HPDE6-E6E7 (cell line): Measurements from ENCODE around the gene FAM107B.
A peak's percentile ranks its signal among the peaks of the same experiment; 100 is the strongest.

ENCODE experiments used
- DNase-seq: peaks from one replicate; pipeline ENCODE4 v3.0.0; 2011; ENCODE audit warnings: missing footprints; ENCODE audit errors: extremely low spot score

Gene FAM107B

DNA sequence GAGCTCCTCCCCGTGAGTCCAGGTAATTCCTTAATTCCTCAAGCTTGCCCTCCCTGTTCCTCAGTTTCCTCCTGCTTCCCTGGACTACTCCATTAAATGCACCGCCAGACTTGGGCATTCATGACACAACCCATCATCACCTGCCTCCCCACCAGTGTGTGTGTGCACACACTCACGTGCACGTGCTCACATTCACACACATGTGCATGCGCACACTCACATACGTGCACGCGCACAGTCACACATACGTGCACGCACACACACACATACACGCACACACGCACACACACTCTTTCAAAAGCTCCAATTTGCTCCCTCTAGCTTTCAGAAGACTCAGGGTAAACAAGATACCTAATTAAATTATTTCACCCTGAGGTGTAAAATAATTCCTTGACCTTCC is 216.7 kb downstream of the FAM107B start:
- DNase-seq, result no peak

DNA sequence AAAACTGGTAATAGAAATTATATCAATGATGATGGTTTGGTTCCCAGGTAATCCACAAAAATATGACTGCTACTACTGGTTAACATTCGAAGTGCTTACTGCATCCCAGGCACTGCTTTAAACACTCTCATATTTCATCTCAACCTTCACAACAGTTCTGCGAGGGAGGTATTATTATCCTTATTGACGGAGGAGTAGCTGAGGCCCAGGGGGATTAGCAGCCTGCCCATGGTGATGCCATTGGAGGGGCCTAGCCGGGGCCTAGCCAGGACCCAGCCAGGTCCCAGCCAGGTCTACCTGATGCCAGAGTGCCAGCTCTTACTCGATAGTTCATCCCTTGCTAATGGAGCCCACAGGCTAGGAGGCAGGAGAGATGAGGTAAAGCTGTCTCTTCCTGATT is 217.1 kb downstream of the FAM107B start:
- DNase-seq, result no peak

DNA sequence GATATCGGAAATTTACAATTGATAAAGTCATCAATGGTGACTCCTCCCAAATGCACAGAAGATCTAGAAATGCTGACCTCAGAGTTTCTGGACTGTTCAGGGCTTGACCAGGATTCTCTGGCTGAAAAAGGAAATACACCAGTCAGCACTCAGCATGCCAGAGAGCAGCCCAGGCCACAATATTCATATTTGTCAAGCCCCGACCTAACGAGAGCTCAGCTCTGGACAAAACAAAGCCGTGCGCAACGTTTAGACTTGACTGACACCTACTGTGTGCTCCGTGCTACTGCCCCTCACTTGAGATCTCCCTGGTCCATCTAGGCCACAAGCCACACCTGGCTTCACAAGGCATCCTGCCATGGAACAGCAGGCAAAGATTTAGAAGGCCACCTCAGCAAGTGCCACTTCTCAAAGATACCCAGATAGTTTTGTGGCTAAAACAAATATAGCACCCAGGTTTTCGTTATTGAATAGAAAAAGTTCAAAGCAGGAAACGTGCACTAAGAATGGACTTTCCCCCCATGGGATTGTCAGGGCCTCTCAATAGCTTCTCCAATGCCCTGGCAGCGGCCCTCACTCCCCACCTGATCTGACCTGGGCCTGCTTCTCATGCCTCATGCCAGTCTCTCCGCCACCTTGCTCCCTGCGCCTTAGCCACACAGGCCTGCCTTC is 218.3 kb downstream of the FAM107B start:
- no peak for DNase-seq

DNA sequence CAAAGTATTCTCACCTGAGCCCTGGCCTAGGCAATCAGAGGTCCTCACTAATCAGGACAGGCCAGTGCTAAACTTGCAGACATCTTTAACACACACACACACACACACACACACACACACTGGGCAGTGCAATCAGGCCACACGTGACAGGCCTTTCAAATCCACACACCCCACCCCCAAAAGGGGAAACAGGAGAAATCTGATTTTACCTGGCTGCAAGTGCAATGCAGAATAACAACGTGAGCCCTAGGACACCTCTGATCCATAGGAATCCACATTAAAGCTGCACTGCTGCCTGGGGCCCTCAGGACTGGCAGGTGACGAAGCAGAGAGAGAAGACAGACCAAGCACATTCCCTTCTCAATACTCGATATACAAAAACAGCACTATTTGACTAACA is 218.9 kb downstream of the FAM107B start:
- no peak for DNase-seq

DNA sequence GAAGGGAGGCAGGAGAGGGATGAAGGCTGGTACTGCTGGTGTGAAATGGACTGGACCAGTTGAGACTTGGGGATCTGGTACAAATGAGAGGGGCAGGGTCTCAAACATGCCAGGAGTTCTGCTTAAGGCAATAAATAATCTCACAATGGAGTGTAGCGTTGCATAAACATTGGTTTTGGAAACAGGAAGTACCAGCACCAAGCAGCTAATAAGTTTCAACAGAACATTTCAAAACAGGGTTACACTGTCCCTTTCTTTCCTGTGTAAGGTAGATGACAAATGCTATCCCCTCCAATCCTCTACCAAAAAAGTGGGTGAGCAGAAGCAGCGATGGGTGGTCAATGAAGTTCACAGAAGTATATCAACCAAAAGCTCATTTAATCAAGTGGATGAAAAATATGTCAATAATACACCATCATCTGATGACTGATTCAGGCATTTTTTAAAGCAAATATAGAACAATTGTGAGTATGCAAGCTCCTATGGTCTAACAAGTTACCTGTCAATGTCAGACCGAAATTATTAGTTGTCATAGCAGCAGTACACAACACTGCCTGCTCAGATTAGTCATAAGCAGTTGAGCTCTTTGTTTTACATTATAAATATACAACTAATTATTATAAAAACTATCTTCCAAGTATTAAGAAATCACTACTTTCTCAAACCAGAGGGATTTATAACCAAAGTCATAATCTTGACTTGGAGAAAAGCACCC is 220.0 kb downstream of the FAM107B start:
- DNase-seq, result no peak

DNA sequence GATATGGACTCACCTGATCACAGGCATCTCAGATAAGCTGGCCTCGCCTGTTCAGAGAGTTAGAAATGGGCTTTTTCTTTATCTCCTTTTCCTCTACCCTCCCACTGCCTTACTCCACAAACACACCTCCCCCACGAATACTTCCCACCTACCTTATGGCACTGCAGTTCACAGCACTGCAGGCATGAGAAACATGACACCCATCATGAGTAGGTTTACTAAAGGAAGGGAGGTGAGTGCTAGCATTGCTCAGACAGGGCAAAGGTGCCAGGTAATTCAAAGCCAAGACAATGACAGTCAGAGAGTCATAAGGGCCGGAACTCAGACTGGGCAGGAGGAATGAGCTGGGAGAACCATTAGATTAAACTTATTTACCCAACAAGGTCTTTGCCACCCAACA is 220.6 kb downstream of the FAM107B start:
- no peak for DNase-seq

DNA sequence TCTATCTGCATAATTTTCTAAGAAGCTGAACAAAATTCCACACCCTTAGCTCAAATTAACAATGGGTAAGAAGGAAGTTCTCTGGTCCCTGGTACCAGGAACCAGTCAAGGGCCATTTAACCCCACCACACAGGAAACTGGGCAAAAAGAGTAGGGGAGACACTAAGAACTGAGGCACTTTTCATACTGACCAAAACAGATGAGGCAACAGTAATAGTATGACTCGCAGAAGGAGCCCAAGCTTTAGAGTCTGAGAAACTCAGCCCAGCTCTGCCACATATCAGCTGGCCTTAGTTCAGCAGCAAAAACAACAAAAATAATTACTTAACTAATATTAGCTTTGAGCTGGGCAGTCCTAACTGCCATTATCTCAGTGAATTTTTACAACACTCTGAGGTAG is 221.2 kb downstream of the FAM107B start:
- DNase-seq, result no peak

DNA sequence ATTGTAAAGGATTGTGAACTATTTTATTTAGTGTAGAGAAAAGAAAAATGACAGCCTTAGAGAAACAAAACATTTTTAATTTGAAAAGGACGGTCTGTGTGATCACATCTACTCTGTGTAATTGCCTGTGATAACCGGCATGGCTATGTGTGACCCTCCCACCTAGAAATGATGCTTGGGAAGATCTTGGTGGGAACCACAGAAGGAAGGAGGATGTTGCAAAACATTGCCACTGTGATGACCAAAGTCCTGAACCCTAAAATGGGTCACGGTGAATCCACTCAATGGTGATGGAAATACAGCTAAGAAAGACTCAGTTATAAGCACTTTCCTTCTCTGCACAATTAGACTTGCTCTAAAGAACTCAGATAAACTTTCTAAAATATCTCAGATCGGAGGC is 222.7 kb downstream of the FAM107B start:
- DNase-seq, result no peak

DNA sequence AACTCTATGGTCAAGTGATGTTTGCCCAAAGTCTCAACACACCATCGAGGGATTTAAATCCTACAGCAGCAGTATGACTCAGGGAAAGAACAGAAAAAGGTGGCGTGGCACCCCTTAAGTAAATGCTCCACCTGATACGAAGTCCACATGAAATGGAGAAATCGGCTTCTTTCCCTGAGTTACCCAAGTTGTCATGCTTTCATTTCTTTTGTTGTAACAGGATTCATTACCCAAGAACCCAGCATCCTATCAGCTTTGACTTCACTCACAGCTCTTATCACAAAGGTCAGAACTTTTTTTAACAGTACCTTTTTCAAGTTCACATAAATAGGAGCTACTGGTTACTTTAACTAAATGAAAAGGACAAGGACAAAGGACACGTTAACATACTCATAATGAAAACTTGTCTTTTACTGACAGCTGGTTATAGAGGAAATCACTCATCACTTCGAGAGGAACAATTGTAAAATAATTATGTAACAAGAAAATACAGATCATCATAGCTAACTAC is 224.2 kb downstream of the FAM107B start:
- no peak for DNase-seq

DNA sequence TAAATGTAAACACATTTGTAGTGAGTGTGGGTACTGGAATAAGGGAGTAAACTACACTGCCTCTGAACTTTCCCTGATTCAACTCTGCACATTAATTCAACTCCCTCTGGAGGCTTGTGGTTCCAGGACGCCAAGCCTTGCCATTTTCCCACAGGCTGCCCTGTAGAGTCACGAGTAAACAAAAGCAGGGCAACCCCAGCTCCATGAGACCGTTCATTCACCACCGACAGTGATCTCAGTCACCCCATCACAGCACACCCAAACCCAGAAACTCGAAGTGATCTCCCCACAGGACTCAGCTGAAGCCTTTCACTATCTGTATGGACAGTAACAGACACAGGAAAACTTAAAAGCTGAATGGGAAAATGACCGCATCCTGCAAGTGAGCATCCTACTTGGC is 225.2 kb downstream of the FAM107B start:
- DNase-seq, result no peak

DNA sequence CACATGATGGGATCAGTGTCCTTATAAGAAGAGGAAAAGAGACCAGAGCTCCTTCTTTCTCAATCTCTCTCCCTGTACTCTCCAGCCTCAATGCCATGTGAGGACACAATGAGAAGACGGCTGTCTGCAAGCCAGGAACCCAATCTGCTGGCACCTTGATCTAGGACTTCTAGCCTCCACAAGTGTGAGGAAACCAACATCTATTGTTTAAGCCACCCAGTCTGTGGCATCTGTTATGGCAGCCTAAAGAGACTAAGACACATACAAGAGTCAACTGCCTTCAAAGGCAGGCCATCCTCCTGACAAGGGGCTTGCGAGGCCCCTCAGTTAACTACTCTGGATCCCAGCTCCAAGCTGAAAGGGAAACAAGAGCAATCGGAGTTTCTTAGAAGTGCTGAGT is 225.7 kb downstream of the FAM107B start:
- no peak for DNase-seq

DNA sequence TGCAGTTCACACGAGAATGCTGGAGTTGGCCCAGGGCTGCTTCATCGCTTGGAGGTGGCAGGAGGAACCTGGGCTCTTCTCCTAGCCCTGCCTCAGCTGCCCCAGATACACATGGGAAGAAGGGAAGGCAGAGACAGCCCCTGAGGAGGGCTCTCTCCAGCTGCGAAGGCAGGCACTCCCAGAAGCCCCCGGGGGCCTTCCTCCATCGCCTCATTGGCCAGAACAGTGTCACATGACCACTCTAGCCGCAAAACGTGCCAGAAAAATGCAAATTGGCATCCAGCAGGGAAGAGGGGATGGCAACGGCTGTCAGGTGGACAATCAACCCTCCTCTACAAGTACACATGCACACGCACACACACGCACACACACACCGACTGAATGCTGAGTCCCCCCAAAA is 226.2 kb downstream of the FAM107B start:
- no peak for DNase-seq

DNA sequence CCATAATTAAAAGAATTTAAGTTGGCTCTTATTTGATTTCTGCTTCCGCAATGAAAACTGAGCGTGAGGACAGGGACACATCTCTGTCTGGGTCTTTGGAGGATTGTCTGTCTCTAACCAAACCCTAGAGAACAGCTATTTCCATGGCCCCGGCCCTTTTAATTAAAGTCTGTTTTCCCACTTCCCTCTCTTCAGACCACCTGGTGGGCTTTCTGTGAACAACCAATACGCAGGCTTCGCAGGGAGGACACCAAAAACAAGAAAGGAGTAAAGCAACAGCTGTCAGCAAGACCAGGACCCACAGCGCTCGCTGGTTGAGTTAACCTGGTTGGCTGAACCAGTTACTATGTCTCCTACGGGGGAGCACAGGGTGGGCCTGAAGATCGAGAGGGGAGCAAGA is 226.9 kb downstream of the FAM107B start:
- DNase-seq, result no peak

DNA sequence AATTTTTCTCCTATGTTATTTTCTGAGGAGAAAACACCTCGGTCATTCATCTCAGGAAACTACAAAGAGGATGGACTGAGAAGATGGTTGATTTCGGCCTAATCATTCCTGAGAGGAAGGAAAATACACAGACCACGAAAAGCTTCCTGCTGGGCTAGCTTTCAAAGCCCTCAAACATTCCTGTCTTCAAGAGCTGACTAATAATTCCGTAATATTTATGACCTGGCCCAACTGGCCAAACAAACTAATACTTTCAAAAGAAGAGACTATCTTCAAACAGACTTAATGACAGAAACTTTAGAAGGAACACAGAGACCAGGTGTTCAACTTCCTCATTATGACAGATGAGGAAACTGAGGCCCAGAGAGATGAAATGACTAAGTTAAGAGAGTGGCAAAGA is 228.9 kb downstream of the FAM107B start:
- DNase-seq, result peak; percentile 4

DNA sequence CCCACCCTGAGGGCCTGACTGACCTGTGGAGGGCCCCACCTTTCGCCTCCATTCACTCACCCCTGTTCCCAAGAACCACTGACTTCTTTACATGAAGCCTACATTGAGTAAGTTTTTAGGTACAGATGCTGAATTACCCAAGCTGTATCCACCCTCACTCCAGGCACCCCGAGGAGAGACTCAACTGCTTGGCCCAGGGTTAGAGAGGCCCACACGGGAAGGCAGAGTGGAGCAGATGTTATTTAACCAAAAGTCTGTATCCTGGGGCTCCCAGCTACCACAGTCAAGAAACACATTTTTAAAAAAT is 230.8 kb downstream of the FAM107B start:
- no peak for DNase-seq

DNA sequence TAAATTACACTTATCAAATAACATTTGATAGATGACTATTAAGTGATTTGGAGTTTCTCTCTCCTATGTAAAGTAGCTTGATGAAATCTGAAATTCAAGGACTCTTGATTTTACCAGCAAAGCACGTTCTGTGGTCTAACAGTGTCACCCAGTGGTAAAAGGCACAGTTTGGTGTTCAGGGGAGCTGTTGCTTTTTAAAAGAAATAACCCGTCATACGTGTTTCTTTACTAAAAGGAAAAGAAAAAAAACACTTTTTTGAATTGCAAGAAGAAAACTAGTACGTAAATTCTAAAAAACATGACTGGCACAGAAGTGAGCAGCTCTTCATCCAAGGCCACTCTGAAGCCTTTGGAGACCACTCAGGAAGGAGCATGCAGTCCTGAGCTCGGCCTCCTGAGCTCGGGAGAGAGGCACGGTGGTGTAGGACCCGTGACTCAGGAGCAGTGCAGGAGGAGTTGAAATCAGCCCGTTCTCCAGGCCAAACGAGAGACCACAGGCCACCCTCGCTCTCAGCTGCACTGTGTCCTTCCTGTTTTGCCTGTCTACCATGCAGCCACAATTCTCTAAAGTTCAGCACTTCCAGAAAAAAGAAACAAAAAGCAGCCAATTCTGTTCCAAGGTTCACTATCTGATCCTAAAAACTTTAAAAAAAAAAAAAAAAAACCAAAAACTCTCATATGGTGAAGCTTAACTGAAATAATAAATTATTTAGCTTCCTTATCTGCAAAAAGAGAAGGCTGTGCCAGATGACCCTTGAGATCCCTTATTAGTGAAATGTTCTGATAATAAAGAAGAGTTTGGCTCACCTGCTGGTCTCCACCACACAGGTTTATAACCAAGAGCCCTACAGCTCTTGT is 231.4 kb downstream of the FAM107B start:
- DNase-seq, result no peak

DNA sequence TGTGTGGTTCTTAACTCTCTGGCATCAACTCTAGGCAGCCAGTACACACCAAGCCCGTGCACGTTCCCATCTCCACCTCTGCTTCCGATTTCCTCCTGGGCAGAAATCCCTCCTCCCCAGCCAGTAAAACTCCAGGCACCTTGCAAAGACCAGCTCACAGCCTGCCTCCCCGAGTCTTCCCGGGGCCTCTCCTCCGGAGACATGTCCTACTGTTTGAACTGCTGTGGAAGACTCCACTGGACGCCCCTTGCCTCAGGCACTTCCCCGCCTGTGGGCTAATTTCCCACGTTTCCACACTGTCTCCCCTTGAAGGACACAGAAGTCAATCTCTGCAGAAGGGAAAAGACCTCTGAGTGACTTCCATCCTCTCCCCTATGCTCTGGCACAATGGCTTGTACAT is 233.3 kb downstream of the FAM107B start:
- no peak for DNase-seq

DNA sequence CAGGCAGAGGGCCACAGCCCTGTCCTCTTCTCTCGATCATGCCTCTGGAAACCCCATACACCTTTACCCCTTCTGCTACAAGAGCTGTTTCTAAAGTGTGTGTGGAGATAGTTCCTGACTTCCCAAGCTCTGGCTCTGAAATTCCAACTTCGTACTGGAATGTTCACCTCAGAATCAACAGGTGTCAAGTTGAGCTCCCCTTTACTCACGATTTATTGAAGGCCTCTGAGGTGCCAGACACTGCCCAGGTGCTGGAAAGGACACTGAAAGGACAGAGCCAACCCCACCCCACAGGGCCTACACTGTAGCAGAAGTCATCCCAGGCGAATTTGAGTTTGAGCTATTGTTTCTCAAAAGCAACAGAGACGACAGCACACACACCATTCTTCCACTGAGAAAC is 234.1 kb downstream of the FAM107B start:
- DNase-seq, result no peak

DNA sequence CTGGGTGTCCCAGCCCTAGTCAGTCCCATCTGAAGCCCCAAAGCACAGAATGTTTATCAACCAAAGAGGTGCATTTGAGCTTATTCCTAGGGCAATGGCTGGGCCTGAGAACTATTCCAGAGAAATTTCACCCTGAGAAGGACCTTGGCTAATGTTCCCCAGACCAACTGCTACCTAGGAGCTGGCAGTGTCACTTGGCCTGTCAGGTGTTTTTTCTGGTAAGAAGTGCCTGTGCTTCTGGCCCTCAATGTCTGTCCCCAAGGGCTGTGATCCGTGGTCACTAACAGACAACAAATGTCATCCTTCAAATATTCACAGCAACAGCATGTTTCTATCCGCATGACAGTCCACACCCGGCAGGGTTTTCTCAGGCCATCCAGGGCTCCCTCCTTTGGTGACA is 234.6 kb downstream of the FAM107B start:
- DNase-seq, result no peak

DNA sequence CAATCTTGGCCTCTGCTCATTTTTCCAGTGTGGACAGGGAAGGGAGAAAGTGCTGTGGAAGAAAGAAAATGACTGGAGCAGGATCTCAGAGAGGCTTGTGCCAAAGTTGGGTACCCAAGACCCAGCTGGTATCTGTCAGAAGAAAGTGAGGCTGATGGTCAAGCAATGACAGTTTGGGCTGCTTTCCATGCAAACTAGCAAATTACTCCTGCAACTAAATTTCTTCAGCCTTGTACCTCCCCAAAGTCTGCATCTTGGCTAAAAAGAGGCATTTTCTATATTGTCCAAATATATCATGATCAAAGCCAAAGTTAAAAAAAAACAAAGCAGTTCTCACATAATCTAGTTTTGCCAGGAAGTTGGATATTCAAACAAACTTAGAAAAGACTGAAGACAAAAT is 235.5 kb downstream of the FAM107B start:
- no peak for DNase-seq

DNA sequence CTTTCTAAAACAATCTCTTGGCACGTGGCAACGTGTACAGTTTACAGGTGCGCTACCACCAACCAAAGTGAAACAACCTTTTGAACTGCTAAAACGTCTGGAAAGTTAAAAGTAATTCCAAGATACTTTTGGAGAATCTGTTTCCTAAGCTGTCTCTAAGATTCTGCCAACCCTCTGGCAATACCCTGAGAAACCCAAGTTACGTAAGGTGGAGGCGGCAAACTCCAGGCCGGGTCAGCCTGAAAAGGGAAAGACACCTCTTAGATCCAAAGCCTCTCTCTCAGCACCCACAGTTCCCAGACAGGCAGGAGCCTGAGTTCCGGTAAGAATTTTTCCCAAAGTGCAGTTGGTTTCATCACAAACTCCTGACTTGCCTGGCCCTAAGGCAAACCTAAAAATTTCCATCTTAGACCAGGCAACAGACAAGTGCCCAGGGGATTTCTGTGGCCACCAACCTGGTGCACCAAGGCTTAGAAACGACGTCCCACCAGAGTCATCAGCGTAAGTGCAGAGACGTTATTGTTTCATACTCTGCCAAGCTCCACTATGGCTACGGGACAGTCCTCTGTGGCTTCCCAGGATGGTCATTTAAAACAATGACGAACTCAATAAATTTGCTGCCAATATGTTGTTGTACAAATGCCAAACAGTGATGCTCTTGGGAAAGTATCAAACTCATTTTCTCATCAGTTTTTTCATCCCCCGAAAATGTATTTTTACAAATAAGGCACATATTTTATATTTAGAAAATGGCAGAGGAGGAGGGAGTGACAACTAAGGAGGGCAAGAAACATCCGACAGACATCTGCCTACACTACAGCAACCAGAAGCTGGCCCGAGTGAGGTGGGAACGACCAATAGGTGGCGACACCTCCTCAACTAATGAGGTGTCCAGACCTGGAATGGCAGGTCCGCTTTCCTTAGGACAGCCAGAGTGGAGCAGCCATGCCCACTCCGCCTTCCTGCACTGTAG is 238.2 kb downstream of the FAM107B start:
- DNase-seq, result no peak
